Loucy (cell line): ENCODE measurements around the gene PHLDB2.

Experiments used
- CTCF ChIP-seq: fragments of 200-600 bp; sonication (generic); conservative IDR thresholded peaks from 2 replicates; pipeline ENCODE4 v1.5.1; 2014; ENCODE audit warnings: mild to moderate bottlenecking, antibody characterized with exemption, low read length
- EZH2phosphoT487 ChIP-seq: fragments of 200-600 bp; IDR thresholded peaks from 2 replicates; pipeline ENCODE4 v1.6.1; 2018; ENCODE audit warnings: antibody characterized with exemption, mild to moderate bottlenecking, moderate library complexity, borderline replicate concordance

- TF ChIP-seq EZH2phosphoT487 (no peak), CTCF (no peak)
These were observed 26.5 kb downstream of the PHLDB2 start for GRCh38 chr3:111885578-111885977.
